ENCODE results near the gene SYNE2. TPM values are rescaled to one million over a fixed set of nuclear protein-coding genes. Genes with fewer than 3 reads are reported as not detected.

SYNE2 gene
- polyA plus RNA-seq, 1 donor from 2014 or later, result 82.3 TPM

GRCh38 chr14:63962906-63963305, 110.1 kb downstream of the SYNE2 start:
- Histone ChIP-seq H3K9me3 (ENCODE audit: low read length) (no peaks in the 10 kb centered on the region), H4K20me1 (ENCODE audit: insufficient read depth) (no peaks in the 10 kb centered on the region), H3K4me2 (ENCODE audit: low read length) (no peak overlapping the region), H3K79me2 (replicated peaks; ENCODE audit: insufficient read depth, low read length) (no peaks in the 10 kb centered on the region), H3K4me3 (ENCODE audit: low read length) (no peak overlapping the region), H2AFZ (ENCODE audit: low read depth, low read length) (no peak overlapping the region), H3K36me3 (ENCODE audit: insufficient read depth, low read length) (no peaks in the 10 kb centered on the region), H3K27me3 (ENCODE audit: insufficient read depth, low read depth, low read length) (no peaks in the 10 kb centered on the region), H3K27ac (ENCODE audit: low read length) (no peak overlapping the region), H3K9me2 (ENCODE audit: insufficient read depth, low read length) (no peaks in the 10 kb centered on the region), H3F3A (ENCODE audit: insufficient read depth, low read length, poor library complexity, severe bottlenecking) (no peaks in the 10 kb centered on the region), H3K9ac (ENCODE audit: low read length) (no peak overlapping the region)
- TF ChIP-seq SMC3 (conservative IDR thresholded peaks at IDR 0.05; ENCODE audit: poor library complexity) (no peak), CTCF (IDR thresholded peaks at IDR 0.05; ENCODE audit: poor library complexity, severe bottlenecking) (no peak), TAF1 (IDR thresholded peaks at IDR 0.05; ENCODE audit: low read depth) (no peak), EP300 (conservative IDR thresholded peaks at IDR 0.05; ENCODE audit: poor library complexity, severe bottlenecking) (no peak), POLR2AphosphoS5 (IDR thresholded peaks at IDR 0.05) (no peak), RAD21 (conservative IDR thresholded peaks at IDR 0.05) (no peak), EZH2 (IDR thresholded peaks at IDR 0.05; ENCODE audit: borderline replicate concordance, insufficient read depth, low read length, poor library complexity, severe bottlenecking) (no peak), REST (IDR thresholded peaks at IDR 0.05; ENCODE audit: borderline replicate concordance) (no peak), MXI1 (conservative IDR thresholded peaks at IDR 0.05; ENCODE audit: poor library complexity, severe bottlenecking) (no peak)

GRCh38 chr14:63963439-63963838, 110.6 kb downstream of the SYNE2 start:
- Histone ChIP-seq H2AFZ (ENCODE audit: low read depth, low read length) (no peak overlapping the region), H3K4me2 (ENCODE audit: low read length) (no peak overlapping the region), H4K20me1 (ENCODE audit: insufficient read depth) (no peaks in the 10 kb centered on the region), H3K27me3 (ENCODE audit: insufficient read depth, low read depth, low read length) (no peaks in the 10 kb centered on the region), H3K4me3 (ENCODE audit: low read length) (no peak overlapping the region), H3K9ac (ENCODE audit: low read length) (no peak overlapping the region), H3F3A (ENCODE audit: insufficient read depth, low read length, poor library complexity, severe bottlenecking) (no peaks in the 10 kb centered on the region), H3K9me2 (ENCODE audit: insufficient read depth, low read length) (no peaks in the 10 kb centered on the region), H3K9me3 (ENCODE audit: low read length) (no peaks in the 10 kb centered on the region), H3K27ac (ENCODE audit: low read length) (no peak overlapping the region), H3K79me2 (replicated peaks; ENCODE audit: insufficient read depth, low read length) (no peaks in the 10 kb centered on the region), H3K36me3 (ENCODE audit: insufficient read depth, low read length) (no peaks in the 10 kb centered on the region)
- TF ChIP-seq RAD21 (conservative IDR thresholded peaks at IDR 0.05), result no peak
- TF ChIP-seq SMC3 (conservative IDR thresholded peaks at IDR 0.05; ENCODE audit: poor library complexity), result no peak
- no peak for TF ChIP-seq REST (IDR thresholded peaks at IDR 0.05; ENCODE audit: borderline replicate concordance)
- TF ChIP-seq TAF1 (IDR thresholded peaks at IDR 0.05; ENCODE audit: low read depth), result no peak
- TF ChIP-seq POLR2AphosphoS5 (IDR thresholded peaks at IDR 0.05), result no peak
- no peak for TF ChIP-seq MXI1 (conservative IDR thresholded peaks at IDR 0.05; ENCODE audit: poor library complexity, severe bottlenecking)
- no peak for TF ChIP-seq EZH2 (IDR thresholded peaks at IDR 0.05; ENCODE audit: borderline replicate concordance, insufficient read depth, low read length, poor library complexity, severe bottlenecking)
- TF ChIP-seq CTCF (IDR thresholded peaks at IDR 0.05; ENCODE audit: poor library complexity, severe bottlenecking), result no peak
- TF ChIP-seq EP300 (conservative IDR thresholded peaks at IDR 0.05; ENCODE audit: poor library complexity, severe bottlenecking), result no peak

Data from neural cell (in vitro differentiated cells).